K562 (cell line): Measurements from ENCODE around the gene DPP8. TPM values are rescaled to one million over a fixed set of nuclear protein-coding genes. Genes with fewer than 3 reads are reported as not detected.

Experiments used
- CHCHD3 ChIP-seq: fragments of 250-450 bp; sonication (Bioruptor Pico); IDR thresholded peaks from 2 replicates; pipeline ENCODE4 v2.1.2; 2022; ENCODE audit warnings: mild to moderate bottlenecking
- KDM2B ChIP-seq: fragments of 250-450 bp; sonication (Bioruptor Pico); IDR thresholded peaks from 2 replicates; pipeline ENCODE4 v1.8.0; 2021; ENCODE audit warnings: mild to moderate bottlenecking, moderate library complexity
- KLF1 ChIP-seq: fragments of 450-650 bp; IDR thresholded peaks from 2 replicates; pipeline ENCODE4 v1.6.1; 2016; ENCODE audit warnings: missing genetic modification characterization, missing compliant biosample characterization
- MAZ ChIP-seq, 2 experiments: fragments of 450-650 bp in 1 of 2; sonication (generic) in 1 of 2; formaldehyde crosslinking; IDR thresholded peaks in 1 of 2; conservative IDR thresholded peaks in 1 of 2; 2 replicates each; pipeline versions ENCODE4 v1.4.0 to v1.5.0; 2020; ENCODE audit warnings: mild to moderate bottlenecking in 1 of 2, missing genetic modification reagents in 1 of 2
- MCM3 ChIP-seq: fragments of 450-650 bp; IDR thresholded peaks from 2 replicates; pipeline ENCODE4 v1.6.1; 2016
- MNT ChIP-seq, 2 experiments: fragments of 450-650 bp; conservative IDR thresholded peaks; 2 replicates each; pipeline ENCODE4 v1.6.1; 2017; ENCODE audit warnings: mild to moderate bottlenecking in 2 of 2, moderate library complexity in 2 of 2
- RNF219 ChIP-seq: fragments of 250-450 bp; sonication (Bioruptor Pico); IDR thresholded peaks from 2 replicates; pipeline ENCODE4 v1.5.0; 2022; ENCODE audit warnings: mild to moderate bottlenecking
- SMARCA4 ChIP-seq: fragments of 450-650 bp; IDR thresholded peaks from 2 replicates; pipeline ENCODE4 v1.6.1; 2016
- THAP12 ChIP-seq: fragments of 250-450 bp; sonication (Bioruptor Pico); IDR thresholded peaks from 2 replicates; pipeline ENCODE4 v1.9.0; 2021; ENCODE audit warnings: mild to moderate bottlenecking, inconsistent platforms
- ZNF407 ChIP-seq: fragments of 450-650 bp; IDR thresholded peaks from 2 replicates; pipeline ENCODE4 v1.6.1; 2016; ENCODE audit warnings: low read depth
- polyA plus RNA-seq, 8 experiments: library from polyadenylated mRNA; depleted of rRNA in 4 of 8; stranded (reverse) in 5 of 8; unstranded in 3 of 8; fragments of >200 nt; fragmentation: Nextera tagmentation in 2 of 8; fragmentation: Illumina TruSeq in 1 of 8; extraction: Ambion mirVana in 2 of 8; extraction: Trizol in 1 of 8; gene quantifications; 2 replicates each; pipeline versions ENCODE4 v1.2.1 to v1.2.3, GENCODE V29; 2011 to 2014; ENCODE audit warnings: inconsistent platforms in 1 of 8, missing spikeins in 1 of 8
- total RNA-seq, 7 experiments: library from RNA; depleted of rRNA in 6 of 7; stranded (reverse); fragments of >200 nt in 6 of 7; fragmentation: Illumina TruSeq in 2 of 7; extraction: Trizol in 2 of 7; gene quantifications; 2 replicates each; pipeline versions ENCODE4 v1.2.1 to v1.2.3, GENCODE V29; 2011 to 2021; ENCODE audit warnings: low replicate concordance in 1 of 7

The DPP8 gene
- total and polyA plus RNA-seq, 9 of the 15 experiments (the other 6 are each of a cell fraction or from before 2014, with no cell fraction given) = 5.5 to 36.7 (median 20.7) TPM

- TF ChIP-seq ZNF407 (no peak), MAZ (CRISPR knock-in tag; conservative IDR thresholded peaks at IDR 0.05 in 1 of 2, IDR thresholded peaks at IDR 0.05 in 1 of 2) (no peak), KLF1 (no peak), CHCHD3 (CRISPR knock-in tag) (no peak), SMARCA4 (no peak), MCM3 (no peak), THAP12 (CRISPR knock-in tag) (no peak), RNF219 (no peak), KDM2B (CRISPR knock-in tag) (no peak), MNT (conservative IDR thresholded peaks at IDR 0.05) (no peak)
Observed at GRCh38 chr15:65518633-65519285, 1.3 kb upstream of the DPP8 start (continued).
